Tibial artery (tissue), 4 donors: ENCODE measurements around the gene EPN2.
A peak's percentile ranks its signal among the peaks of the same experiment; 100 is the strongest.

ENCODE experiments used
- DNase-seq, 2 donors: peaks; one replicate each; pipeline ENCODE4 v3.0.0-alpha.2; 2019
- H3K27ac ChIP-seq, 2 donors: fragments of 200-600 bp; sonication (generic) in 1 of 2; 1 replicate in 1 of 2; 2 replicates in 1 of 2; pipeline ENCODE4 v1.5.1; 2018 to 2019; ENCODE audit warnings: mild to moderate bottlenecking in 1 of 2
- H3K27me3 ChIP-seq, 2 donors: fragments of 200-600 bp; sonication (generic) in 1 of 2; one replicate each; pipeline versions ENCODE4 v1.5.1 to v1.6.0; 2016 to 2019
- H3K36me3 ChIP-seq, 3 donors: fragments of 200-600 bp; sonication (generic) in 2 of 3; one replicate each; pipeline ENCODE4 v1.5.1; 2016 to 2019; ENCODE audit warnings: mild to moderate bottlenecking in 2 of 3
- H3K4me1 ChIP-seq, 4 donors: fragments of 200-600 bp; sonication (generic) in 2 of 4; 1 replicate in 3 of 4; 2 replicates in 1 of 4; pipeline ENCODE4 v1.5.1; 2016 to 2019
- H3K4me3 ChIP-seq, 2 donors: fragments of 200-600 bp; sonication (generic) in 1 of 2; 1 replicate in 1 of 2; 2 replicates in 1 of 2; pipeline ENCODE4 v1.5.1; 2018 to 2019; ENCODE audit warnings: mild to moderate bottlenecking in 2 of 2
- H3K9me3 ChIP-seq, 3 donors: fragments of 200-600 bp; sonication (generic) in 1 of 3; one replicate each; pipeline ENCODE4 v1.5.1; 2016 to 2019
- CTCF ChIP-seq, 2 experiments: fragments of 200-600 bp in 1 of 2; fragments of 450-650 bp in 1 of 2; IDR thresholded peaks; one replicate each; pipeline ENCODE4 v1.5.1; 2017 to 2019; ENCODE audit warnings: antibody characterized with exemption in 2 of 2, mild to moderate bottlenecking in 1 of 2, moderate library complexity in 1 of 2
- intact Hi-C: fragments of 100-400 bp; cut with DNase I; formaldehyde crosslinking; loops from one replicate; pipeline ENCODE4 v1.15.0; 2023; ENCODE audit warnings: low total_unique reads

The EPN2 gene

GRCh38 chr17:19322129-19322505, 85.0 kb downstream of the EPN2 start:
- no peaks in the 10 kb centered on the region for H3K4me1 ChIP-seq
- no peak overlapping the region for H3K4me3 ChIP-seq
- peak in 1 of 2 donors; percentile 17 for DNase-seq
- H3K36me3 ChIP-seq, result peaks cover 9 to 48% (median 12%) of the 10 kb centered on the region in 3 donors
- H3K27ac ChIP-seq, result no peak overlapping the region
- H3K9me3 ChIP-seq, result no peaks in the 10 kb centered on the region
- no peak for TF ChIP-seq CTCF (IDR thresholded peaks at IDR 0.05)
- intact Hi-C loops, result no loop called here
- no peaks in the 10 kb centered on the region for H3K27me3 ChIP-seq

DNA sequence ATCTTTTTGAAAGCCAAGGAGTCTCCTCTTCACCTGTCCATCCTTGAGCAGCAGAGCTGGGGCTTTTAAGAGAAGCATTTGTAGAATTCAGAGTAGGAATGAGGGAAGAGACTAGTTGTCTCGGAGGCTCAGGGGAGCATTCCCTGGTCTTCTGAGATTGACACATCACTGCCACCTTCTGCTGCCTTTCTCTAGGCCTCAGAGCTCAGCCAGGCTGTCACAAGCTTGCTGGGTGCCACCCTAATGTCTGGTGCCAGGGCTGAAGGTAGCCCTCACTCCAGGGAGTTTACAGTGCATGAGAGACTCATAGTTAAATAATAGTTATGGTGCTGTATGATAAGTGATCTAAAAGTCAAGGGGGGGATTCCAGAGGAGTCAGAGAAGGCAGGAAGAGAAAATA, 85.7 kb downstream of the EPN2 start:
- no peak for TF ChIP-seq CTCF (IDR thresholded peaks at IDR 0.05)
- no peak overlapping the region for H3K27ac ChIP-seq
- no peaks in the 10 kb centered on the region for H3K9me3 ChIP-seq
- no peaks in the 10 kb centered on the region for H3K4me1 ChIP-seq
- peaks cover 9 to 42% (median 12%) of the 10 kb centered on the region in 3 donors for H3K36me3 ChIP-seq
- H3K27me3 ChIP-seq, result no peaks in the 10 kb centered on the region
- no peak overlapping the region for H3K4me3 ChIP-seq
- intact Hi-C loops, result no loop called here
- peak in 1 of 2 donors; percentile 47 for DNase-seq

- peaks cover 9 to 55% (median 17%) of the 10 kb centered on the region in 3 donors for H3K36me3 ChIP-seq
- no peaks in the 10 kb centered on the region for H3K27me3 ChIP-seq
- no peak overlapping the region for H3K27ac ChIP-seq
- no peaks in the 10 kb centered on the region for H3K4me1 ChIP-seq
- intact Hi-C loops, result no loop called here
- no peak for DNase-seq
- no peak for TF ChIP-seq CTCF (IDR thresholded peaks at IDR 0.05)
- H3K9me3 ChIP-seq, result no peaks in the 10 kb centered on the region
- H3K4me3 ChIP-seq, result no peak overlapping the region
Observed at GRCh38 chr17:19325542-19325941, 88.4 kb downstream of the EPN2 start.

DNA sequence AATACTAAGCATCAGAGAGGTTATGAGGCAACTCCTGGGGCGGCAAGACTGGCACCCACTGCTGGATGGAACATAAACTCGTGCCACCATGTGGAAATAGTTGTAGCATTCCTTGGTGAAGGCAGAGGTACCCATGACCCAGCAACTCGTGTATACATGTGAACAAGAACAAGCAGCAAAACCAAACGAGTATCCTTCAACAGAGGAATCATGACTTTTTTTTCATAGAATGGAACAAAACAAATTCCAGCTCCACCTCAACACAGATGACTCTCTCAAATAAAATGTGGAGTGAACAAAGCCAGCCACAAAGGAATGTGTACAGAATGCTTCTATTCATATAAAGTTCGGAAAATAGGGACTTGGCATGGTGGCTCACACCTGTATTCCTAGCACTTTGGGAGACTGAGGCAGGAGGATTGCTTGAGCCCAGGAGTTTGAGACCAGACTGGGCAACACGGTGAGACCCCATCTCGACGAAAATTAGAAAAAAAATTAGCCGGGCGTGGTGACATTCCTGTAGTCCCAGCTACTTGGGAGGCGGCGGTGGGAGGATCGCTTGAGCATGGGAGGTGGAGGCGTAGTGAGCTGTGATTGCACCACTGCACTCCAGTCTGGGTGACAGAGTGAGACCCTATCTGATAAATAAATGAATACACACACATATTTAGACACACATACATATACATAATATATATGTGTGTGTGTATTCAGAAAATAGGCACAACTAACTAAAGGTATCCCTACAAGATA, 90.0 kb downstream of the EPN2 start:
- Histone ChIP-seq H3K27me3 (no peaks in the 10 kb centered on the region), H3K4me3 (no peak overlapping the region), H3K36me3 (peaks cover 9 to 51% (median 22%) of the 10 kb centered on the region in 3 donors), H3K27ac (no peak overlapping the region), H3K4me1 (no peaks in the 10 kb centered on the region), H3K9me3 (no peaks in the 10 kb centered on the region)
- TF ChIP-seq CTCF (IDR thresholded peaks at IDR 0.05), result no peak
- intact Hi-C loops, result no loop called here
- DNase-seq, result peak in 1 of 2 donors; percentile 43

- Histone ChIP-seq H3K27ac (no peak overlapping the region), H3K27me3 (no peaks in the 10 kb centered on the region), H3K36me3 (peaks cover 4 to 50% (median 24%) of the 10 kb centered on the region in 3 donors), H3K9me3 (no peaks in the 10 kb centered on the region), H3K4me1 (no peaks in the 10 kb centered on the region), H3K4me3 (no peak overlapping the region)
- peak in 1 of 2 donors; percentile 59 for DNase-seq
- intact Hi-C loops, result no loop called here
- TF ChIP-seq CTCF (IDR thresholded peaks at IDR 0.05), result no peak
Observed at GRCh38 chr17:19328441-19329061, 91.4 kb downstream of the EPN2 start.
